Coronary artery (tissue), 2 donors: Measurements from ENCODE around the gene HARBI1.

Source experiments
- DNase-seq: peaks from one replicate; pipeline ENCODE4 v3.0.0-alpha.2; 2017; ENCODE audit warnings: low spot score
- H3K27ac ChIP-seq, 2 donors: fragments of 200-600 bp; sonication (generic); one replicate each; pipeline ENCODE4 v1.5.1; 2016 to 2019
- H3K4me3 ChIP-seq: fragments of 200-600 bp; sonication (generic); 2 replicates; pipeline ENCODE4 v1.5.1; 2016; ENCODE audit warnings: mild to moderate bottlenecking, moderate library complexity
- CTCF ChIP-seq: fragments of 200-600 bp; sonication (generic); IDR thresholded peaks from one replicate; pipeline ENCODE4 v1.5.1; 2019; ENCODE audit warnings: antibody characterized with exemption

Gene HARBI1

GRCh38 chr11:46618837-46619236 is 1.8 kb upstream of the HARBI1 start:
- no peak for TF ChIP-seq CTCF
- Histone ChIP-seq H3K4me3 (peak overlapping the region; percentile 37), H3K27ac (no peak overlapping the region)
- no peak for DNase-seq

- no peak for DNase-seq
- H3K4me3 ChIP-seq: peak overlapping the region; percentile 99
- TF ChIP-seq CTCF: peak; percentile 4
- H3K27ac ChIP-seq: peak overlapping the region; percentile 89 to 98
Observed at GRCh38 chr11:46617972-46618314, 916 bp upstream of the HARBI1 start.

- Histone ChIP-seq H3K4me3 (peak overlapping the region; percentile 99), H3K27ac (peak overlapping the region; percentile 89 to 98)
- no peak for TF ChIP-seq CTCF
- DNase-seq: no peak
Observed at GRCh38 chr11:46616551-46617133, 385 bp downstream of the HARBI1 start.

- no peak for DNase-seq
- H3K27ac ChIP-seq: no peak overlapping the region
Observed at GRCh38 chr11:46615756-46616155, 1.3 kb downstream of the HARBI1 start.

GRCh38 chr11:46612326-46612725 is 4.7 kb downstream of the HARBI1 start:
- H3K27ac ChIP-seq: no peak overlapping the region
- TF ChIP-seq CTCF: no peak
- no peak overlapping the region for H3K4me3 ChIP-seq
- DNase-seq: no peak

More at GRCh38 chr11:46615756-46616155, 1.3 kb downstream of the HARBI1 start:
- H3K4me3 ChIP-seq: no peak overlapping the region
- no peak for TF ChIP-seq CTCF

GRCh38 chr11:46611526-46612304 is 5.3 kb downstream of the HARBI1 start:
- no peak for DNase-seq
- no peak overlapping the region for H3K27ac ChIP-seq
- H3K4me3 ChIP-seq: no peak overlapping the region
- TF ChIP-seq CTCF: no peak

- Histone ChIP-seq H3K4me3 (no peak overlapping the region), H3K27ac (no peak overlapping the region)
- no peak for DNase-seq
- no peak for TF ChIP-seq CTCF
Observed at GRCh38 chr11:46609386-46609785, 7.6 kb downstream of the HARBI1 start.
